ENCODE data around the gene SPOCK1.

The SPOCK1 gene

GRCh38 chr5:137096149-137097103 lies 402.7 kb downstream of the SPOCK1 start:
- DNase-seq: no peak

- DNase-seq: no peak
Measured at GRCh38 chr5:137095597-137095996, 403.5 kb downstream of the SPOCK1 start.

GRCh38 chr5:137092831-137093230 lies 406.3 kb downstream of the SPOCK1 start:
- no peak for DNase-seq

GRCh38 chr5:137091472-137091871 lies 407.7 kb downstream of the SPOCK1 start:
- DNase-seq: no peak

- no peak for DNase-seq
Measured at GRCh38 chr5:137090721-137091120, 408.4 kb downstream of the SPOCK1 start.

GRCh38 chr5:137090151-137090550 lies 409.0 kb downstream of the SPOCK1 start:
- no peak for DNase-seq

- no peak for DNase-seq
Measured at GRCh38 chr5:137088175-137088574, 411.0 kb downstream of the SPOCK1 start.

- no peak for DNase-seq
Measured at GRCh38 chr5:137086342-137086741, 412.8 kb downstream of the SPOCK1 start.

- DNase-seq: no peak
Measured at GRCh38 chr5:137085206-137085605, 413.9 kb downstream of the SPOCK1 start.

GRCh38 chr5:137084016-137084415 lies 415.1 kb downstream of the SPOCK1 start:
- DNase-seq: no peak

- no peak for DNase-seq
Measured at GRCh38 chr5:137082951-137083350, 416.2 kb downstream of the SPOCK1 start.

GRCh38 chr5:137078171-137078665 lies 420.9 kb downstream of the SPOCK1 start:
- DNase-seq: no peak

GRCh38 chr5:137075163-137075970 lies 423.8 kb downstream of the SPOCK1 start:
- no peak for DNase-seq

GRCh38 chr5:137073189-137073588 lies 425.9 kb downstream of the SPOCK1 start:
- no peak for DNase-seq

- no peak for DNase-seq
Measured at GRCh38 chr5:137072361-137073115, 426.6 kb downstream of the SPOCK1 start.

GRCh38 chr5:137071931-137072330 lies 427.2 kb downstream of the SPOCK1 start:
- DNase-seq: no peak

- DNase-seq: no peak
Measured at GRCh38 chr5:137071526-137071925, 427.6 kb downstream of the SPOCK1 start.

GRCh38 chr5:137070521-137070920 lies 428.6 kb downstream of the SPOCK1 start:
- DNase-seq: no peak

GRCh38 chr5:137069358-137069757 lies 429.8 kb downstream of the SPOCK1 start:
- no peak for DNase-seq

- DNase-seq: no peak
Measured at GRCh38 chr5:137061382-137061781, 437.7 kb downstream of the SPOCK1 start.

GRCh38 chr5:137058089-137058488 lies 441.0 kb downstream of the SPOCK1 start:
- no peak for DNase-seq

- DNase-seq: no peak
Measured at GRCh38 chr5:137056676-137057075, 442.4 kb downstream of the SPOCK1 start.

Measured in activated CD8-positive, alpha-beta memory T cell treated with anti-CD3 and anti-CD28 coated beads, Interleukin-2, amount 50 U/mL, for 4 hours (primary cell).